Central memory CD8-positive, alpha-beta T cell (primary cell): Measurements from ENCODE around the gene RGS17.
"Not testable (repeated sequence)": the region's sequence is repeated elsewhere in the genome, so short reads cannot be mapped to it uniquely, and the experiment has no call there.

Source experiments
- ATAC-seq: fragments of 150-1000 bp; cut with Tn5 transposase; replicated peaks from 2 replicates; pipeline ENCODE4 v1.10.0; 2022; ENCODE audit warnings: mild to moderate bottlenecking, moderate FRiP score, moderate number of reproducible peaks; ENCODE audit not compliant: poor library complexity, severe bottlenecking; ENCODE audit errors: extremely low read depth
- DNase-seq, 2 donors: peaks; one replicate each; pipeline ENCODE4 v3.0.0; 2021; ENCODE audit warnings: low spot score in 2 of 2
- H3K27ac Mint-ChIP-seq: one replicate; pipeline ENCODE4 v1.8.0; 2022; ENCODE audit warnings: low read depth, mild to moderate bottlenecking, moderate library complexity, mixed read lengths
- H3K27me3 Mint-ChIP-seq: one replicate; pipeline ENCODE4 v1.8.0; 2022; ENCODE audit warnings: mixed read lengths
- H3K36me3 Mint-ChIP-seq: one replicate; pipeline ENCODE4 v1.8.0; 2022; ENCODE audit warnings: mild to moderate bottlenecking, moderate library complexity, mixed read lengths; ENCODE audit not compliant: insufficient read depth
- H3K4me1 Mint-ChIP-seq: one replicate; pipeline ENCODE4 v1.8.0; 2022; ENCODE audit warnings: mixed read lengths
- H3K4me3 Mint-ChIP-seq: one replicate; pipeline ENCODE4 v1.8.0; 2022; ENCODE audit warnings: mild to moderate bottlenecking, moderate library complexity, mixed read lengths
- H3K9me3 Mint-ChIP-seq: one replicate; pipeline ENCODE4 v1.8.0; 2022; ENCODE audit warnings: mixed read lengths

The RGS17 gene

DNA sequence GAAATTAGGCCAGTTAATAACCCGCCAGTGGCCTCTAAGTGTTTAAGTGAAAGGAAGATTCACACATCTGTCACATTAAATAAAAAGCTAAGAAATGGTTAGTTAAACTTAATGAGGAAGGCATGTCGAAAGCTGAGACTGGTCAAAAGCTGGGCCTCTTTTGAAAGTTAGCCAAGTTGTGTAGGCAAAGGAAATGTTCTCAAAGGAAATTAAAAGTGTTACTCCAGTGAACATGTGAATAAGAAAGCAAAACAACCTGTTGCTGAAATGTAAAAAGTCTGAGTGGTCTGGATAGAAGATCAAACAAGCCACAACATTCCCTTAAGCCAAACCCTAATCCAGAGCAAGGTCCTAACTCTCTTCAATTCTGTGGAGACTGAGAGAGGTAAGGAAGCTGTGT is 117.6 kb downstream of the RGS17 start:
- H3K4me1 Mint-ChIP-seq = no peaks in the 10 kb centered on the region
- H3K9me3 Mint-ChIP-seq = no peaks in the 10 kb centered on the region
- DNase-seq = no peak
- ATAC-seq = no peak
- no peaks in the 10 kb centered on the region for H3K36me3 Mint-ChIP-seq
- H3K4me3 Mint-ChIP-seq = no peak overlapping the region
- H3K27ac Mint-ChIP-seq = no peak overlapping the region
- peaks cover 56% of the 10 kb centered on the region for H3K27me3 Mint-ChIP-seq

DNA sequence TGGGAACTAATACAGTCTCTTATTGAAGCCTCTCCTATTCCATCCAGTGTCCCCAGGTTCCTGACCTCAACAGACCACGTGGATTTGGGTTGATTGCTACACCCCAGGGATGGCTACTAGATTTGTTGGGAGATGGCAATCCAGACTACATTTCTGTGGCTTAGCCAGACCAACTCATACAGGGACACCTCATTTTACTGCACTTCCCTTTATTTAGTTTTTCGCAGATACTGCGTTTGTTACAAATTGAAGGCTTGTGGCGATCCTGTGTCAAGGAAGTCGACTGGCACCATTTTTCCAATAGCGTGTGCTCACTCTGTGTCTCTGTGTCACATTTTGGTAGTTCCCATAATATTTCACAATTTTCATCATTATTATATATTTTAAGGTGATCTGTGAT is 118.2 kb downstream of the RGS17 start:
- no peak overlapping the region for H3K27ac Mint-ChIP-seq
- H3K9me3 Mint-ChIP-seq = no peaks in the 10 kb centered on the region
- H3K4me3 Mint-ChIP-seq = no peak overlapping the region
- H3K27me3 Mint-ChIP-seq = peaks cover 51% of the 10 kb centered on the region
- H3K4me1 Mint-ChIP-seq = no peaks in the 10 kb centered on the region
- DNase-seq (no peak), ATAC-seq (no peak)
- no peaks in the 10 kb centered on the region for H3K36me3 Mint-ChIP-seq

DNA sequence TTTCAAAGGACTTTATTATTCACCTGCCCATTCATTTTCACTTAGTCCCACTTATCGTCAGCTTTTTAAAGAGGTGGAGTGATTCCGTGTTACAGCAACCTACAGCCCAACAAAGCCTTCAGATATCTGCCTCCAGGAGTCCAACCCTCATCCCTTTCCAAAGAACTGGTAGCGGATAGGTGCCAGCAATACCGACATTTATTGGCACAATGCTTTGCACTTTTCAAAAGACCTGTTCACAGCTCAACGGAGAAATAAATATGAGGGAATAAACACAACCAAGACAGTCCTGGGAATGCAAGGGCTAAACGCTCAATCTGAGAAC is 127.8 kb downstream of the RGS17 start:
- DNase-seq (no peak), ATAC-seq (peak; percentile 10)
- Mint-ChIP-seq H3K36me3 (peaks cover 7% of the 10 kb centered on the region), H3K27me3 (no peaks in the 10 kb centered on the region), H3K4me3 (peak overlapping the region; percentile 98), H3K27ac (peak overlapping the region; percentile 96), H3K9me3 (no peaks in the 10 kb centered on the region), H3K4me1 (peaks cover 46% of the 10 kb centered on the region)

DNA sequence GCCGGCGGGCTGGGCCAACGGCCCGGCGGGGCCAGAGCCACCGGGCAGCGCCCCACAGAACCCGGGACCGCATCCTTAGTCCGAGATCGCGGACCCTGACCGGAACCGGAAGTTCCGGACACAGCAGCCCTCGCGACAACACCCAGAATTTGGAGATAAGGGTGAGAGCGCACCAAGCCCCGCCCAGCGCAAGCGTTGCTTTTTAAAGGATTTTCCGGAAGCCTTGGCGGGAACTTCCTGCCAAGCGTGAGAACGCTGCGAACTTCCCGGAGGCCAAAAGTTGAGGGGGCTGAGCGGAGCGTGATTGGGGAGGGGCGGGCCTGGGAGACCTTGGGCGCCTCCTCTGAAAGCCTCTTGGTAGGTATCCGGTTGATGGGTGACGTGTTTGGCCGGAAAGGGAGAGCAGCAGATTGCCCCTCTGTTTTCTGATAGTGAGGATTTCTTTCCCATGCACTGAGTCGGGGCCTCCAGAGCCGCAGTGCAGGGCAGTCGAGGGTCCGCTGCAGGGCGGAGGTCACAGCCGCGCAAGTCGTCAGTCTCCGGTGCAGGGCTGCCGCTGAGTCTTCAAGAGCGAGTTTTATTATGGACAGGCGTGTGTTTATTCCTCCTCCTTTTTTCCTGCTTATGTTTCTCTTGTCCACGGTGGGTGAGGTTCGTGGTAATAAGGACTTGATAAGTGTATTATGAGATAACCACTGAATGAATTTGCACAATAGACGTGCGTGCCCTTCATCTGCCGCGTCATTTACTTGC is 128.3 kb downstream of the RGS17 start, which contains the start of gene MTRF1L:
MTRF1L (minus strand) TSS at position 97 of the 753 bp plus-strand sequence; CDS start at position 73, 24 bp downstream.
- H3K36me3 Mint-ChIP-seq = peaks cover 9% of the 10 kb centered on the region
- peak within 1 kb of the TSS; percentile 96 for H3K27ac Mint-ChIP-seq
- no peaks in the 10 kb centered on the region for H3K27me3 Mint-ChIP-seq
- peak; percentile 63 to 64 for DNase-seq
- H3K4me3 Mint-ChIP-seq = peak within 1 kb of the TSS; percentile 98
- peaks cover 46% of the 10 kb centered on the region for H3K4me1 Mint-ChIP-seq
- no peaks in the 10 kb centered on the region for H3K9me3 Mint-ChIP-seq
- peak; percentile 77 for ATAC-seq

DNA sequence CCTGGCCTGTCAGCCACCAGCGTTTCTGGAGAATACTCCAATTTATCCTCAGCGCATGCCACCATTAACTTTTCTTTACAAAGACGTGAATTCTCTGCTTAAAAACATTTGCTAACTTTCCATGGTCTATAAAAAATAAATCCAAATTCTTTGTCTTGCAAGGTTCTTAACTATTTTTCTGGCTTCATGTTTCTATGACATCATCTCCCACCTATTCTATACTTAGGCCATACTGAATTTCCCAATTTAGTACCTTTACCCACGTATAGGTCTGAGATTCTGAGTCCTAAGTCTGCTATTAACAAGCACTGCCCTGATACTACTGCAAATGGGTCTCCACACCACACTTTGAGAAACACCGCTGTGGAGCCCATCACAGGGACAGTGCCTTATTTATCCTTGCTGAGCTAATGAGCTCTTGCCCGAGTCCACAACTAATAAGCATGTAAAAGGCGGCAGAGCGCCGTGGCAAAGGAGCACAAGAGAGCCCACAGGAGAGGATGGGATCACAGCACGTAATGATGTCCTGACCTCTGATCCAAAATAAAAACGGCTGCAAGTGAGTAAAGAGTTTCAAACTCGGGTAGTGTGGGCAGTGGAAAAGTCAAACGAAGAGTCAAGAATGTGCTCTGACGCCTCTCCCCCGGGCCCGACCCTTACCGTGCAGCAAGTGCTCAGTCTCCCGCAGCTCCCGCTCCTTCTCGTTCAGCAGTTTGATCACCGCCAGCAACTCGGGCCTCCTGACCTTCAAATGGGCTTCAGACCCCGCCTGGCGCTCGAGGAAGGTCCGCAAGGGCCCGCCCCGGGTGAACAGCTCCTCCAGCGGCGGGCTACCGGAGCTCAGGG is 129.1 kb downstream of the RGS17 start:
- Mint-ChIP-seq H3K9me3 (no peaks in the 10 kb centered on the region), H3K4me1 (peaks cover 49% of the 10 kb centered on the region), H3K27me3 (no peaks in the 10 kb centered on the region), H3K27ac (peak overlapping the region; percentile 96), H3K36me3 (peaks cover 15% of the 10 kb centered on the region), H3K4me3 (peak overlapping the region; percentile 98)
- DNase-seq (no peak), ATAC-seq (peak; percentile 10)

DNA sequence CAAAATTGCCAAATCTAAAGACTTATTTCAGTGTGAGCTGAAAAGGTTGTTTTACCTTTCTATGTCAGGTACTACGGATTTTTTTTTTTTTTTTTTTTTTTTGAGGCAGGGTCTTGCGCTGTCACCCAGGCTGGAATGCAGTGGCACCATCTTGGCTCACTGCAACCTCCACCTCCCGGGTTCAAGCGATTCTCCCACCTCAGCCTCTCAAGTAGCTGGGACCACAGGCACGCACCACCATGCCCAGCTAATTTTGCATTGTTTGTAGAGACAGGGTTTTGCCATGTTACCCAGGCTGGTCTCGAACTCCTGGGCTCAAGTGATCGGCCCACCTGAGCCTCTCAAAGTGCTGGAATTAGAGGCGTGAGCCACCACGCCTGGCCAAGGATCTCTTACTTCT is 130.3 kb downstream of the RGS17 start:
- peaks cover 25% of the 10 kb centered on the region for H3K36me3 Mint-ChIP-seq
- not testable (repeated sequence) for ATAC-seq, H3K27me3 Mint-ChIP-seq, DNase-seq, H3K9me3 Mint-ChIP-seq
- H3K4me1 Mint-ChIP-seq = peaks cover 61% of the 10 kb centered on the region
- H3K4me3 Mint-ChIP-seq = peak overlapping the region; percentile 98
- H3K27ac Mint-ChIP-seq = peak overlapping the region; percentile 96

DNA sequence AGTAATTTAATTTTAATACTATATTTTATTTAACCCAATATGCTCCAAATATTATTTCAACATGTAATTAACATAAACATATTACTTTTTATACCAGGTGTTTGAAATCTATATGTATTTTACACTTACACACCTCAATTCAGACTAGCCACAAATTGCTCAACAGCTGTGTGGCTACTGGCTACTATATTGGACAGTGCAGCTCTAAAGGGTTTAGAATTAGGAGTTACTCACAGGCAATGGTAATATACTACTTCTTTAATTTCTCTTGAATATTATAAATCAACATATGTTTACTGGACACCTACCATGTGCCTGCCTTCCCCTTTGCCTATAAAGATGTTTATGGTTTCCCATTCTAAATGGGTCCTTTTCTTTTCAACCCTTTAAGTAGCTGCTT is 130.8 kb downstream of the RGS17 start:
- H3K27ac Mint-ChIP-seq = no peak overlapping the region
- peak overlapping the region; percentile 98 for H3K4me3 Mint-ChIP-seq
- no peak for DNase-seq
- H3K36me3 Mint-ChIP-seq = peaks cover 27% of the 10 kb centered on the region
- H3K4me1 Mint-ChIP-seq = peaks cover 61% of the 10 kb centered on the region
- H3K27me3 Mint-ChIP-seq = no peaks in the 10 kb centered on the region
- ATAC-seq = no peak
- H3K9me3 Mint-ChIP-seq = no peaks in the 10 kb centered on the region

DNA sequence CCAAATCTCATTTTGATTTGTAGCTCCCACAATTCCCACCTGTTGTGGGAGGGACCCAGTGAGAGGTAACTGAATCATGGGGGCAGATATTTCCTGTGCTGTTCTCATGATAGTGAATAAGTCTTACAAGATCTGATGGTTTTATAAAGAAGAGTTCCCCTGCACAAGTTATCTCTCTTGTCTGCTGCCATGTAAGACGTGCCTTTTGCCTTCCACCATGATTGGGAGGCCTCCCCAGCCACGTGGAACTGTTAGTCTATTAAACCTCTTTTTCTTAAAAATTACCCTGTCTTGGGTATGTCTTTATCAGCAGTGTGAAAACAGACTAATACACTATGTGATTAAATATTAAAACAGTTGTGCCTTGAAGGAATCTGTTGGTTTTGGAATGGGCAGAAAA is 131.5 kb downstream of the RGS17 start:
- peaks cover 27% of the 10 kb centered on the region for H3K36me3 Mint-ChIP-seq
- H3K4me3 Mint-ChIP-seq = peak overlapping the region; percentile 6
- not testable (repeated sequence) for ATAC-seq, H3K27me3 Mint-ChIP-seq, H3K27ac Mint-ChIP-seq, H3K9me3 Mint-ChIP-seq, DNase-seq
- H3K4me1 Mint-ChIP-seq = peaks cover 61% of the 10 kb centered on the region

DNA sequence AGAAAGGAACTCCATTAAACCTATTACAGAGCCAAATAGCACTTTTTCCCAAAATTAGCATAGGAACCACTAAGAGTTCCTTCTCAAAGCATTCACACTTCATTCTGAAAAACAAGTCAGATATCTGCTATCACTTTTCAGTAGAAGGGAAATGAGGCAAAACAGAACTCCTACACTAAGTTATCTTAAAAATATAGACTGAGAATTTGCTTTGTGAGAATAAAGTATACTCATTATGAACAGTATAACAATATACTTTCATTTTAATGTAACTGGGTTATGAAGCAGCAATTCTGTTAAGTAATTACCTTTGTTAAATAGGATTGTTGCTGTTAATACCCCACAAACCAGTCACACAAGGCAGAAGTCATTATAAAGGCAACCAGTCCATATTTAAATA is 137.2 kb downstream of the RGS17 start:
- DNase-seq = no peak
- H3K27me3 Mint-ChIP-seq = no peaks in the 10 kb centered on the region
- H3K4me3 Mint-ChIP-seq = no peak overlapping the region
- H3K4me1 Mint-ChIP-seq = peaks cover 16% of the 10 kb centered on the region
- H3K9me3 Mint-ChIP-seq = no peaks in the 10 kb centered on the region
- H3K36me3 Mint-ChIP-seq = peaks cover 41% of the 10 kb centered on the region
- ATAC-seq = no peak
- no peak overlapping the region for H3K27ac Mint-ChIP-seq

DNA sequence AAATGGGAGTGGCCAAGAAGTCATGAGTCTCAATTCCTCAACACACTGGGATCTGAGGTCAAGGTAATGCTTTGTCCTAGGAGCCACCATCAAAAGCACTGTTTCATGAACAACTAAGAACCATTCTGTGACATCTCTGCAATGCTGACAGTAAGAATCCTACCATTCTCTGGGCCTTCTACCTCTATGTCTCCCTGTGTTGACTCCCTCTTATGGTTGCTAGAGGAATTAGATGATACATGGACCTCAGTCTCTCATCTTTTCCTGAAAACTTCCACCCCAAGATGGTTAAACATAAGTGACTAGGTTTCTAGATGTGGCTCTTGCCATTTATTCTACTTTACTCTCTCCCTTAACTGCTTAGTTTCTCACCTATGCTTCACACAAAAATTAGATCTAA is 137.7 kb downstream of the RGS17 start:
- Mint-ChIP-seq H3K9me3 (no peaks in the 10 kb centered on the region), H3K4me1 (peaks cover 15% of the 10 kb centered on the region), H3K36me3 (peaks cover 41% of the 10 kb centered on the region), H3K27me3 (no peaks in the 10 kb centered on the region), H3K27ac (no peak overlapping the region), H3K4me3 (no peak overlapping the region)
- no peak for ATAC-seq
- no peak for DNase-seq

DNA sequence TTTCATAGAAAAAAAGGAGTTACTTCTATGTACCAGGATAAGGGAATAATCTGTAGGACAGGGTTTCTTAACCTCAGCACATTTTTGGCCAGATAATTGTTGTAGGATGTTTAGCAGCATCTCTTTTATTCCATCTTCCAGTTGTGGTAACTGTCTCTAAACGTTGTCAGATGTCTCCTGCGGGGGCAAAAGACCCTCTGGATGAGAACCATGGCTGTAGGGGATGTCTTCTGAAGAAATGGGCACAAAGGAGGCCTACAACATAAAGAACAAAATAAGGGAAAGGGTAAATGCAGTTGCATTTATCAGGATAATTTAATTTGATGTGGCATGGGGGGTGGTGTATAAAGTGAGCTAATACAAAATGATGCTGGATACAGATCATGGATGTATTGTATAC is 144.1 kb downstream of the RGS17 start:
- peaks cover 24% of the 10 kb centered on the region for H3K4me1 Mint-ChIP-seq

DNA sequence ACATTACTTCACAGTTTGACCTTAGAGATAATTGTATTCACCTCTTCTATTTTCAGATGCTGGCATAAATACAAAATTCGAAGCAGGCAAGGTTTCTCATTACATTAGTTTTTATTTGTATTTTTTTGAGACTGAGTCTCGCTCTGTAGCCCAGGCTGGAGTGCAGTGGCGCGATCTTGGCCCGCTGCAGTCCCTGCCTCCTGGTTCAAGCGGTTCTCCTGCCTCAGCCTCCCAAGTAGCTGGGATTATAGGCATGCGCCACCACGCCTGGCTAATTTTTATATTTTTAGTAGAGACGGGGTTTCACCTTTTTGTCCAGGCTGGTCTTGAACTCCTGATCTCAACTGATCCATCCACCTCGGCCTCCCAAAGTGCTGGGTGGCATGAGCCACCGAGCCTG is 145.8 kb downstream of the RGS17 start:
- peaks cover 35% of the 10 kb centered on the region for H3K4me1 Mint-ChIP-seq
- H3K4me3 Mint-ChIP-seq = peak overlapping the region; percentile 6
- DNase-seq, H3K27ac Mint-ChIP-seq, H3K27me3 Mint-ChIP-seq, H3K9me3 Mint-ChIP-seq, ATAC-seq: not testable (repeated sequence)
- peaks cover 26% of the 10 kb centered on the region for H3K36me3 Mint-ChIP-seq

More for the DNA sequence above, 144.1 kb downstream of the RGS17 start:
- Mint-ChIP-seq H3K27ac (no peak overlapping the region), H3K36me3 (peaks cover 31% of the 10 kb centered on the region), H3K27me3 (no peaks in the 10 kb centered on the region), H3K9me3 (no peaks in the 10 kb centered on the region), H3K4me3 (no peak overlapping the region)
- DNase-seq = no peak
- ATAC-seq = no peak

DNA sequence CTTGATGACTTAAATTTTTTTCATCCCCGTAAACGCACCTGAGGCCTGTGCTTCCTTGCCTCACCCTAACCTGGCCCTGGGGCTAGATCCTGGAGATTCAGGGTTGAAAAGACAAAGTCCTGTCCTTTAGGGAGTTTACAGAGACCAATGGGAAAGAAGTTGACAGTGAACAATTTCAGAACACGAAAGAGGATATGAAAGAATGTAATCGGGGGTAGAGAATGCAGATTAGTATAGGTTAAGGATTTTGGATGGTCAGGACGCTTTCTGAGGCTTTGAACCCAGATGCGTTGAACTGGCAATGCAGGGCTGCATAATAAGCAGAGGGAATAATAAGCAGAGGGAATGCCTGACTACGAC is 146.6 kb downstream of the RGS17 start:
- Mint-ChIP-seq H3K27ac (peak overlapping the region; percentile 97), H3K27me3 (no peaks in the 10 kb centered on the region), H3K36me3 (peaks cover 21% of the 10 kb centered on the region), H3K4me1 (peaks cover 39% of the 10 kb centered on the region), H3K4me3 (peak overlapping the region; percentile 91), H3K9me3 (no peaks in the 10 kb centered on the region)
- ATAC-seq (no peak), DNase-seq (no peak)
